Endometrial microvascular endothelial cells (primary cell): ENCODE measurements around the gene FANK1. TPM values are rescaled to one million over a fixed set of nuclear protein-coding genes. Genes with fewer than 3 reads are reported as not detected.
"Not testable (repeated sequence)": the region's sequence is repeated elsewhere in the genome, so short reads cannot be mapped to it uniquely, and the experiment has no call there.

Source experiments
- in situ Hi-C: cut with HindIII; loops from 2 replicates; pipeline ENCODE4 v1.10.0; 2017; ENCODE audit warnings: low sequenced_read_pairs, low pct_unique_long_range_greater_than_20kb; ENCODE audit errors: inconsistent ontology term
- total RNA-seq: library from RNA; depleted of rRNA; stranded (reverse); fragments of >200 nt; gene quantifications from one replicate; pipeline ENCODE4 v1.2.3, GENCODE V29; 2015; ENCODE audit errors: inconsistent ontology term

Gene FANK1
- total RNA-seq, 1 donor from 2014 or later: 3.7 TPM

- in situ Hi-C loops: not testable (repeated sequence)
Measured at GRCh38 chr10:125921643-125922306, 25.4 kb downstream of the FANK1 start.

- in situ Hi-C loops: no loop called here
Measured at GRCh38 chr10:125925262-125925834, 29.0 kb downstream of the FANK1 start.

GRCh38 chr10:125926247-125926646, 29.9 kb downstream of the FANK1 start:
- in situ Hi-C loops: no loop called here

GRCh38 chr10:125927265-125927664, 30.9 kb downstream of the FANK1 start:
- in situ Hi-C loops: not testable (repeated sequence)

GRCh38 chr10:125928928-125929585, 32.7 kb downstream of the FANK1 start:
- in situ Hi-C loops: no loop called here

GRCh38 chr10:125929618-125930017, 33.3 kb downstream of the FANK1 start:
- in situ Hi-C loops: no loop called here

- in situ Hi-C loops: no loop called here
Measured at GRCh38 chr10:125933693-125934092, 37.3 kb downstream of the FANK1 start.

- in situ Hi-C loops: no loop called here
Measured at GRCh38 chr10:125936331-125936730, 40.0 kb downstream of the FANK1 start.

- in situ Hi-C loops: no loop called here
Measured at GRCh38 chr10:125940515-125940914, 44.2 kb downstream of the FANK1 start.

- in situ Hi-C loops: no loop called here
Measured at GRCh38 chr10:125951290-125951689, 54.9 kb downstream of the FANK1 start.

GRCh38 chr10:125953778-125954385, 57.5 kb downstream of the FANK1 start:
- in situ Hi-C loops: no loop called here

- in situ Hi-C loops: no loop called here
Measured at GRCh38 chr10:125955766-125956165, 59.4 kb downstream of the FANK1 start.

- in situ Hi-C loops: no loop called here
Measured at GRCh38 chr10:125961743-125962142, 65.4 kb downstream of the FANK1 start.

- in situ Hi-C loops: no loop called here
Measured at GRCh38 chr10:125962200-125962599, 65.8 kb downstream of the FANK1 start.

GRCh38 chr10:125964558-125964957, 68.2 kb downstream of the FANK1 start:
- in situ Hi-C loops: no loop called here

GRCh38 chr10:125967533-125967932, 71.2 kb downstream of the FANK1 start:
- in situ Hi-C loops: no loop called here

- in situ Hi-C loops: not testable (repeated sequence)
Measured at GRCh38 chr10:125970077-125970630, 73.8 kb downstream of the FANK1 start.

GRCh38 chr10:125976960-125977605, 80.7 kb downstream of the FANK1 start:
- in situ Hi-C loops: no loop called here

- in situ Hi-C loops: no loop called here
Measured at GRCh38 chr10:125979976-125980375, 83.6 kb downstream of the FANK1 start.
